Loucy (cell line): ENCODE data around the gene ZBTB12.

Experiments used
- CTCF ChIP-seq: fragments of 200-600 bp; sonication (generic); conservative IDR thresholded peaks from 2 replicates; pipeline ENCODE4 v1.5.1; 2014; ENCODE audit warnings: mild to moderate bottlenecking, antibody characterized with exemption, low read length
- EZH2phosphoT487 ChIP-seq: fragments of 200-600 bp; IDR thresholded peaks from 2 replicates; pipeline ENCODE4 v1.6.1; 2018; ENCODE audit warnings: antibody characterized with exemption, mild to moderate bottlenecking, moderate library complexity, borderline replicate concordance

GRCh38 chr6:31861919-31862343, 40.0 kb downstream of the ZBTB12 start:
- TF ChIP-seq CTCF (no peak), EZH2phosphoT487 (no peak)
